CD4-positive, alpha-beta T cell (primary cell): Measurements from ENCODE around the gene ATPAF2. TPM values are rescaled to one million over a fixed set of nuclear protein-coding genes. Genes with fewer than 3 reads are reported as not detected.
A peak's percentile ranks its signal among the peaks of the same experiment; 100 is the strongest.

Experiments used
- ATAC-seq: fragments of 200-7000 bp; cut with Tn5 transposase; one replicate; pipeline ENCODE4 v1.10.0; 2022; ENCODE audit warnings: mild to moderate bottlenecking; ENCODE audit not compliant: poor library complexity
- CTCF ChIA-PET: fragments of 350-600 bp; sonication (Branson Sonifier 250); formaldehyde crosslinking; loops from one replicate; lab custom pipeline; 2021; ENCODE audit warnings: antibody characterized with exemption, inconsistent platforms; lab: Charles Lee
- POLR2A ChIA-PET: fragments of 350-600 bp; sonication (Branson Sonifier 250); formaldehyde crosslinking; loops from one replicate; lab custom pipeline; 2021; ENCODE audit warnings: antibody characterized with exemption, inconsistent platforms; lab: Charles Lee
- DNase-seq, 14 experiments: peaks; one replicate each; pipeline ENCODE4 v3.0.0-alpha.2; 2013 to 2020; ENCODE audit warnings: mixed read lengths in 2 of 14
- H3K27ac ChIP-seq, 2 donors: one replicate each; pipeline versions ENCODE4 v1.5.1 to v1.7.0; 2013; ENCODE audit warnings: low read length in 2 of 2, low read depth in 1 of 2, mild to moderate bottlenecking in 1 of 2
- H3K27me3 ChIP-seq, 2 experiments: 1 replicate in 1 of 2; 2 replicates in 1 of 2; pipeline versions ENCODE4 v1.6.1 to v1.7.0; 2013; ENCODE audit warnings: low read length in 2 of 2, control low read depth in 1 of 2, mild to moderate bottlenecking in 1 of 2, moderate library complexity in 1 of 2; ENCODE audit not compliant: insufficient read depth in 2 of 2, control insufficient read depth in 1 of 2
- H3K36me3 ChIP-seq: one replicate; pipeline ENCODE4 v1.6.1; 2013; ENCODE audit warnings: low read length, control low read depth; ENCODE audit not compliant: insufficient read depth
- H3K4me1 ChIP-seq: one replicate; pipeline ENCODE4 v1.6.1; 2013; ENCODE audit warnings: low read length, control low read depth; ENCODE audit not compliant: insufficient read depth
- H3K4me3 ChIP-seq: one replicate; pipeline ENCODE4 v1.5.1; 2013; ENCODE audit warnings: mild to moderate bottlenecking, low read length, moderate library complexity
- H3K9me3 ChIP-seq, 2 experiments: 1 replicate in 1 of 2; 2 replicates in 1 of 2; pipeline versions ENCODE4 v1.6.1 to v1.7.0; 2013; ENCODE audit warnings: low read length in 2 of 2, mild to moderate bottlenecking in 2 of 2, control low read depth in 1 of 2, moderate library complexity in 1 of 2; ENCODE audit not compliant: control insufficient read depth in 1 of 2, insufficient read depth in 1 of 2
- H3K27ac Mint-ChIP-seq: one replicate; pipeline ENCODE4 v1.8.0; 2020; ENCODE audit warnings: mixed read lengths
- H3K27me3 Mint-ChIP-seq: one replicate; pipeline ENCODE4 v1.8.0; 2021; ENCODE audit warnings: mixed read lengths
- H3K36me3 Mint-ChIP-seq: one replicate; pipeline ENCODE4 v1.8.0; 2021; ENCODE audit warnings: low read depth, mixed read lengths
- H3K4me1 Mint-ChIP-seq: one replicate; pipeline ENCODE4 v1.8.0; 2021; ENCODE audit warnings: low read depth, mixed read lengths
- H3K4me3 Mint-ChIP-seq: one replicate; pipeline ENCODE4 v1.8.0; 2020; ENCODE audit warnings: mild to moderate bottlenecking, mixed read lengths
- H3K9me3 Mint-ChIP-seq: one replicate; pipeline ENCODE4 v1.8.0; 2020; ENCODE audit warnings: mixed read lengths
- intact Hi-C, 2 experiments: fragments of 100-400 bp; cut with DNase I in 1 of 2; cut with micrococcal nuclease in 1 of 2; formaldehyde crosslinking; loops; one replicate each; pipeline versions ENCODE4 v1.15.1 to v1.9.0; 2023 to 2025; cut with DNase I, micrococcal nuclease
- total RNA-seq, 174 experiments: library from RNA in 2 of 174; stranded (reverse) in 2 of 174; gene quantifications; one replicate each; pipeline ENCODE4 v1.2.3 and lab custom pipeline; 2021 to 2026
- TF ChIP-seq, protein P1 (sequence below): fragments of 200-600 bp; IDR thresholded peaks from one replicate; pipeline ENCODE4 v1.8.0; 2022; ENCODE audit warnings: antibody characterized with exemption, mild to moderate bottlenecking

Gene ATPAF2
- total RNA-seq, 2 experiments from 2014 or later, result 20.8 to 21.9 TPM

DNA sequence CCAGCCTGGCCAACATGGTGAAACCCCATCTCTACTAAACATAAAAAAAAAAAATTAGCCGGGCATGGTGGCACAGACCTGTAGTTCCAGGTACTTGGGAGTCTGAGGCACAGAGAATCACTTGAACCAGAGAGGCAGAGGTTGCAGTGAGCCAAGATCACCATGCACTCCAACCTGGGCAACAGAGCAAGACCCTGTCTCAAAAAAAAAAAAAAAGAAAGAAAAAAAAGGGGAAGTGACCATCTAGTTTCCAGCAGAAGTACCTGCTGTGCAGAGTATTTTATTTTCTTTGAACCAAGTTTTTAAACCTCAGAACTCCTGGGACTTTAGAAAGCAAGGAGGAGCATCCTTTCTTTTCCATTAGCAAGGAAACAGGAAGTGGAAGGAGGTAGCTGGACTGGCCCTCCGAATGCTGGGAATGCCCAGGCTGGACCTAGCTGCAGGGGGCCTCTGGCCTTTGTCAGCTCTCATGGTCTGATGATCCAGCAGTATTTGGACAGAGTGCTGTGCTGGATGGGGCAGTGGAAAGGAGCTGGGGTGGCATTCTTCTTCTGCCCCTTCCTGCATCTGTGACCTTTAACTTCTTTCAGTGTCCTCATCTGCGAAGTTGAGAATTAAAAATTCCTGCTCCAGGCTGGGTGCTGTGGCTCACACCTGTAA, 6.9 kb upstream of the ATPAF2 start:
- no peak overlapping the region for H3K27ac ChIP-seq
- intact Hi-C loops, result no loop called here
- H3K4me3 ChIP-seq, result no peak overlapping the region
- ATAC-seq, result no peak
- Mint-ChIP-seq H3K9me3 (no peaks in the 10 kb centered on the region), H3K27me3 (no peaks in the 10 kb centered on the region), H3K36me3 (peaks cover 19% of the 10 kb centered on the region), H3K4me1 (peaks cover 20% of the 10 kb centered on the region), H3K4me3 (no peak overlapping the region), H3K27ac (no peak overlapping the region)
- TF ChIP-seq, protein P1, sequence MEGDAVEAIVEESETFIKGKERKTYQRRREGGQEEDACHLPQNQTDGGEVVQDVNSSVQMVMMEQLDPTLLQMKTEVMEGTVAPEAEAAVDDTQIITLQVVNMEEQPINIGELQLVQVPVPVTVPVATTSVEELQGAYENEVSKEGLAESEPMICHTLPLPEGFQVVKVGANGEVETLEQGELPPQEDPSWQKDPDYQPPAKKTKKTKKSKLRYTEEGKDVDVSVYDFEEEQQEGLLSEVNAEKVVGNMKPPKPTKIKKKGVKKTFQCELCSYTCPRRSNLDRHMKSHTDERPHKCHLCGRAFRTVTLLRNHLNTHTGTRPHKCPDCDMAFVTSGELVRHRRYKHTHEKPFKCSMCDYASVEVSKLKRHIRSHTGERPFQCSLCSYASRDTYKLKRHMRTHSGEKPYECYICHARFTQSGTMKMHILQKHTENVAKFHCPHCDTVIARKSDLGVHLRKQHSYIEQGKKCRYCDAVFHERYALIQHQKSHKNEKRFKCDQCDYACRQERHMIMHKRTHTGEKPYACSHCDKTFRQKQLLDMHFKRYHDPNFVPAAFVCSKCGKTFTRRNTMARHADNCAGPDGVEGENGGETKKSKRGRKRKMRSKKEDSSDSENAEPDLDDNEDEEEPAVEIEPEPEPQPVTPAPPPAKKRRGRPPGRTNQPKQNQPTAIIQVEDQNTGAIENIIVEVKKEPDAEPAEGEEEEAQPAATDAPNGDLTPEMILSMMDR, result no peak
- ChIA-PET CTCF (no interaction called here), POLR2A (no interaction called here)
- no peaks in the 10 kb centered on the region for H3K9me3 ChIP-seq
- H3K36me3 ChIP-seq, result peaks cover 23% of the 10 kb centered on the region
- peaks cover 2% of the 10 kb centered on the region for H3K4me1 ChIP-seq
- H3K27me3 ChIP-seq, result no peaks in the 10 kb centered on the region
- no peak for DNase-seq

DNA sequence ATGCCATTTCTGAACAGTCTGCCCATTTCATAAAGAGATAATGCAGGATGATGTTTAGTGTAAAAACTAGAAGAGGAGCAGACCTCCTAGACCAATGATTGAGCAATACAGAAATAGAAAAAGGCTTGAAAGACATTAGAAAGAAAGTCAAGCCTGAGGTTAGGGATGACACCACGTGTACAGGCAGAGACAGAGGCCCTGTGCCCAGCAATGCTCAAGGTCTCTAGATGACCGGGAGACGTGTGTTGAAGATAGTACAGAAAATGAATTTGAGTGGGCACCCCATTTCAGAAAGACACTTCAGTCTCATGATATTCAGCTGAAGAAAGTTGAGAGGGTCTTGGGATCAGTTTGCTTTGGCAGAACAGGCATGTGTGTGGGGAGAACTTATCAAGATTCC, 5.6 kb upstream of the ATPAF2 start:
- DNase-seq (no peak), ATAC-seq (no peak)
- H3K27me3 ChIP-seq, result no peaks in the 10 kb centered on the region
- H3K4me1 ChIP-seq, result peaks cover 12% of the 10 kb centered on the region
- peaks cover 29% of the 10 kb centered on the region for H3K4me1 Mint-ChIP-seq
- H3K4me3 Mint-ChIP-seq, result no peak overlapping the region
- ChIA-PET CTCF (no interaction called here), POLR2A (no interaction called here)
- no peak overlapping the region for H3K27ac ChIP-seq
- peaks cover 20% of the 10 kb centered on the region for H3K36me3 ChIP-seq
- no peaks in the 10 kb centered on the region for H3K9me3 ChIP-seq
- H3K27ac Mint-ChIP-seq, result no peak overlapping the region
- TF ChIP-seq, protein P1, result no peak
- no peak overlapping the region for H3K4me3 ChIP-seq
- intact Hi-C loops, result no loop called here
- H3K9me3 Mint-ChIP-seq, result no peaks in the 10 kb centered on the region
- no peaks in the 10 kb centered on the region for H3K27me3 Mint-ChIP-seq
- H3K36me3 Mint-ChIP-seq, result peaks cover 12% of the 10 kb centered on the region

DNA sequence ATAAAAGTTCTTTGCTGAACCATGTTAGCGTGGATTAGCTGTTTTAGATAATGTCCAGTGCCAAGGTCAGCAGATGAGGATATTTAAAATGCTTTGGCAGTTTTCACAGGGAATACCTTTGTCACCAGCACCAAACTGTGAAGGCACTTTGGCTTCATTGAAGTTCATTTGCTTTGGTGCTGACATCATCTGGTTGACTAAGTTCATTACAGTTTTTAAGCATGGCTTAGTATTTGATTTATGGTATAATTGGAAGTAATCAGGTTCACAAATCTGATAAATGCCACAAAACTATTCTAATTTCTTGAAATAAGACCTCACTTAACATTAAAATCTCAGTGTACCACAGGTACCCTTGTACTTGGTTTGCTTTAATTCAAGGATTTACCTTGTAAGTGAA, 4.5 kb upstream of the ATPAF2 start:
- H3K9me3 Mint-ChIP-seq, result no peaks in the 10 kb centered on the region
- Histone ChIP-seq H3K27ac (no peak overlapping the region), H3K4me3 (no peak overlapping the region), H3K27me3 (no peaks in the 10 kb centered on the region), H3K9me3 (no peaks in the 10 kb centered on the region), H3K36me3 (peaks cover 20% of the 10 kb centered on the region), H3K4me1 (peaks cover 15% of the 10 kb centered on the region)
- DNase-seq (peak in 2 of 14 experiments; percentile 17 to 31), ATAC-seq (no peak)
- TF ChIP-seq, protein P1, result peak; percentile 18
- H3K36me3 Mint-ChIP-seq, result peaks cover 18% of the 10 kb centered on the region
- no peak overlapping the region for H3K27ac Mint-ChIP-seq
- ChIA-PET CTCF (interaction anchor here (0.8 kb wide), 1 partner anchor 47 kb away, joined by 5 read pairs; no protein-coding TSS in a partner anchor), POLR2A (no interaction called here)
- no peaks in the 10 kb centered on the region for H3K27me3 Mint-ChIP-seq
- H3K4me1 Mint-ChIP-seq, result peaks cover 39% of the 10 kb centered on the region
- intact Hi-C loops, result no loop called here
- peak overlapping the region; percentile 27 for H3K4me3 Mint-ChIP-seq
